Bronchial epithelial cell (primary cell): ENCODE data around the gene ZFP36. TPM values are rescaled to one million over a fixed set of nuclear protein-coding genes. Genes with fewer than 3 reads are reported as not detected.
A peak's percentile ranks its signal among the peaks of the same experiment; 100 is the strongest.

ENCODE experiments used
- DNase-seq: peaks from one replicate; pipeline ENCODE4 v3.0.0-alpha.2; 2010; ENCODE audit warnings: low read depth
- FAIRE-seq: peaks from 2 replicates; lab custom pipeline; 2011; peaks lifted over from hg19 to GRCh38; lab: Jason Lieb, UNC
- H3K27me3 ChIP-seq: 2 replicates; pipeline ENCODE4 v1.5.1; 2011; ENCODE audit warnings: low read length; ENCODE audit not compliant: control insufficient read depth, insufficient read depth
- H3K36me3 ChIP-seq: 2 replicates; pipeline ENCODE4 v1.5.1; 2011; ENCODE audit warnings: low read length; ENCODE audit not compliant: control insufficient read depth, insufficient read depth
- H3K4me3 ChIP-seq: 2 replicates; pipeline ENCODE4 v1.5.1; 2011; ENCODE audit warnings: mild to moderate bottlenecking, low read depth, low read length, control low read depth
- total RNA-seq: library from RNA; depleted of rRNA; stranded (reverse); fragments of >200 nt; gene quantifications from 2 replicates; pipeline ENCODE4 v1.2.1, GENCODE V29; 2014
- TF ChIP-seq, protein P1 (sequence below): IDR thresholded peaks from 2 replicates; pipeline ENCODE4 v1.5.1; 2011; ENCODE audit warnings: mild to moderate bottlenecking, moderate library complexity, low read length, control low read depth, inconsistent platforms; ENCODE audit not compliant: insufficient read depth, severe bottlenecking

ZFP36 gene
- total RNA-seq, 1 donor from 2014 or later: 3.4 TPM

GRCh38 chr19:39428283-39429112, 21.9 kb downstream of the ZFP36 start:
- DNase-seq (no peak), FAIRE-seq (no peak)
- TF ChIP-seq, protein P1, sequence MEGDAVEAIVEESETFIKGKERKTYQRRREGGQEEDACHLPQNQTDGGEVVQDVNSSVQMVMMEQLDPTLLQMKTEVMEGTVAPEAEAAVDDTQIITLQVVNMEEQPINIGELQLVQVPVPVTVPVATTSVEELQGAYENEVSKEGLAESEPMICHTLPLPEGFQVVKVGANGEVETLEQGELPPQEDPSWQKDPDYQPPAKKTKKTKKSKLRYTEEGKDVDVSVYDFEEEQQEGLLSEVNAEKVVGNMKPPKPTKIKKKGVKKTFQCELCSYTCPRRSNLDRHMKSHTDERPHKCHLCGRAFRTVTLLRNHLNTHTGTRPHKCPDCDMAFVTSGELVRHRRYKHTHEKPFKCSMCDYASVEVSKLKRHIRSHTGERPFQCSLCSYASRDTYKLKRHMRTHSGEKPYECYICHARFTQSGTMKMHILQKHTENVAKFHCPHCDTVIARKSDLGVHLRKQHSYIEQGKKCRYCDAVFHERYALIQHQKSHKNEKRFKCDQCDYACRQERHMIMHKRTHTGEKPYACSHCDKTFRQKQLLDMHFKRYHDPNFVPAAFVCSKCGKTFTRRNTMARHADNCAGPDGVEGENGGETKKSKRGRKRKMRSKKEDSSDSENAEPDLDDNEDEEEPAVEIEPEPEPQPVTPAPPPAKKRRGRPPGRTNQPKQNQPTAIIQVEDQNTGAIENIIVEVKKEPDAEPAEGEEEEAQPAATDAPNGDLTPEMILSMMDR: no peak
- H3K36me3 ChIP-seq: peaks cover 11% of the 10 kb centered on the region
- no peaks in the 10 kb centered on the region for H3K27me3 ChIP-seq
- no peak overlapping the region for H3K4me3 ChIP-seq

DNA sequence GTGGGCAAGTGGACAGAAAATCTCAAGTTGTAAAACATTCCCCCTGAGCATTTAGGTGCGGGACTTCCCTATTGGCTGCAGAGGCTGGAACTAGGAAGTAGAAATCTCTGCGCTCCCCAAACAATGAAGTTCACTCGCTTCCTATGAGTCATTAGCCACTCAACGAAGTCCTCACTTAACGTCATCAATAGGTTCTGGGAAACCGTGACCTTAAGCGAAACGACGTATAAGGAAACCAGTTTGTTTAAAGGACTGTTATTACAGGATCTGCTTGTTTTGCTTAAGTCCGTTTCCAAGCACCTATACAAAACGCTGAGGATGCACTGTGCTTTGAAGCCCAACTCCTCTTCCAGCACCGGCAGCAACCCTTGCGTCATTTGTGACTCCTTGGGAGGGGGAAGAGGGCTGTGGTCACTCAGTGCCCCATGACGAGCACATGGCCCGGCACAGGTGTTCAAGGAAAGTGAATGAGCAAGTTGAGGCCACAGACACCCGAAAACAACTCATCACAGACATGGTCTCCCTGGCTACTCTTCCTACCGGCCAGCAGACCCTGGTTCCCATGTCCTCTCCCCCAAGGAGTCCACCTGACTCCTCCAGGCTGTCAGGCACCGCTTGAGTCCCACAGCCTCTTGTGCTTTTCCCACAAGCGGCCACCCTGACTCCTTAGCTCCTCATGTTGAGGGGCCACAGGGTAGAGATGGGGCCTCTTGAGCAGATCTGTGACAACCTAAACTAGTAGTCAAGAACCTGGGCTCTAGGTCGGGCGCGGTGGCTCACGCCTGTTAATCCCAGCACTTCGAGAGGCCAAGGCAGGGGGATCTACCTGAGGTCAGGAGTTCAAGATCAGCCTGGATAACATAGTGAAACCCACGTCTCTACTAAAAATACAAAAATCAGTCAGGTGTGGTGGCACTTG, 24.3 kb downstream of the ZFP36 start:
- DNase-seq (peak; percentile 98), FAIRE-seq (peak; percentile 93)
- TF ChIP-seq, protein P1: no peak
- Histone ChIP-seq H3K4me3 (no peak overlapping the region), H3K36me3 (peaks cover 19% of the 10 kb centered on the region), H3K27me3 (no peaks in the 10 kb centered on the region)

DNA sequence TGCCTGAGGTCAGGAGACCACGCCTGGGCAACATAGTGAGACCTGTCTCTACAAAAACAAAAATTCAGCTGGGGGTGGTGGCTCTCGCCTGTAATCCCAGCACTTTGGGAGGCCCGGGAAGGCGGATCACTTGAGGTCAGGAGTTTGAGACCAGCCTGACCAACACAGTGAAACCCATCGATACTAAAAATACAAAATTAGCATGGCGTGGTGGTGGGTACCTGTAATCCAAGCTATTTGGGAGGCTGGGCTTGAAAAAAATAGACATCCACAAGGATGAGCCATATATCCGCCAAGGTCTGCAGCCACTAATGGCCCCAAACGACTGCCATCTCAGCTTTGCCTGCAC, 26.0 kb downstream of the ZFP36 start:
- Histone ChIP-seq H3K27me3 (no peaks in the 10 kb centered on the region), H3K36me3 (peaks cover 19% of the 10 kb centered on the region), H3K4me3 (no peak overlapping the region)
- TF ChIP-seq, protein P1: no peak
- no peak for DNase-seq
- no peak for FAIRE-seq

- H3K27me3 ChIP-seq: no peaks in the 10 kb centered on the region
- FAIRE-seq: no peak
- TF ChIP-seq, protein P1: no peak
- no peak for DNase-seq
- peaks cover 19% of the 10 kb centered on the region for H3K36me3 ChIP-seq
- no peak overlapping the region for H3K4me3 ChIP-seq
Measured at GRCh38 chr19:39433480-39434079, 26.9 kb downstream of the ZFP36 start.

DNA sequence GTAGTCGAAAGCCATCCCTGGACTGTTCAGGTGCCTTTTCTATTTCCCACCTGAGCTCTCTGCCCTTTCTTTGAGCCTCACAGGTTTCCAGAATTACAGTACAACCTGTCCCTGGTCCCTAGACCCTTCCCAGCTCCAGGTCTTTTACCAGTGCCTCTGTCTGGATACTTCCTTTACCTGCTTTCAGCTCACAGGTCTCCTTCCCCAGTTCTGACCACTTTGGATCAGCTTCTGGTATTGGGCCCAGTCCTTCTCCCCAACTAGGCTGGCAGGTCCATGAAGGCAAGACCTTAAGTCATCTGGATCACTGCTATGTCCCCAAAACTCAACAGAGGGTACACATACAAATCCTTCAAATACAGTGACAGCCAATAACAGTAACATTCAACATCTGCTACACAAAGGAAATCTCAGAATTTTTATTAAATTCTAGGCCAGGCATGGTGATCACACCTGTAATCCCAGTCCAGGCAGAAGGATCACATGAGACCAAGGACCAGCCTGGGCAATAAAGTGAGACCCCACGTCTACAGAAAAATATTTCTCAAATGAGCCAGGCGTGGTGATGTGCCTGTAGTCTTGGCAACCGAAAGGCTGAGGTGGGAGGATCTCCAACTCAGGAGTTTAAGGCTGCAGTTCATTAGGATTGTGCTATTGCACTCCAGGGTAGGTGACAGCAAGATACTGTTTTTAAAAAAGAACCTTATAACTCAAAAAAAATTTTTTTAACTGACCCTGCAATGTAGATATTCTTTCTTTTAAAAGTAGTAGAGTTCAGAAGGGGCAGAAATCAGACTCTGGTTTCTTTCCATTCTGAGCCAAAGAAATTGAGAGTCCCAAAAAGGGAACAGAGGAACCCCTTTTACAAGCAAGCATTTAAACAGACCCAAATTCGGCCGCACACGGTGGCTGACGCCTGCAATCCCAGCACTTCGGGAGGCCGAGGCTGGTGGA, 27.8 kb downstream of the ZFP36 start:
- TF ChIP-seq, protein P1: no peak
- DNase-seq: no peak
- FAIRE-seq: no peak

More for the DNA sequence above, 27.8 kb downstream of the ZFP36 start:
- Histone ChIP-seq H3K36me3 (peaks cover 19% of the 10 kb centered on the region), H3K27me3 (no peaks in the 10 kb centered on the region), H3K4me3 (peak overlapping the region; percentile 96)
